Neuronal stem cell (in vitro differentiated cells): ENCODE data around the gene IRAK2.
A peak's percentile ranks its signal among the peaks of the same experiment; 100 is the strongest.

Experiments used
- DNase-seq: peaks from one replicate; pipeline ENCODE4 v3.0.0-alpha.2; 2013; ENCODE audit warnings: low spot score
- H2AFZ ChIP-seq: one replicate; pipeline ENCODE4 v1.6.1; 2013; ENCODE audit warnings: mild to moderate bottlenecking, low read length, inconsistent platforms
- H2AK5ac ChIP-seq: 2 replicates; pipeline ENCODE4 v1.6.1; 2013; ENCODE audit warnings: low read depth, mild to moderate bottlenecking, inconsistent platforms, low read length, moderate library complexity, mixed read lengths
- H2BK120ac ChIP-seq: 2 replicates; pipeline ENCODE4 v1.6.1; 2013; ENCODE audit warnings: low read depth, mild to moderate bottlenecking, inconsistent platforms, low read length, moderate library complexity, mixed read lengths
- H2BK12ac ChIP-seq: one replicate; pipeline ENCODE4 v1.6.1; 2013; ENCODE audit warnings: low read length, inconsistent platforms
- H2BK15ac ChIP-seq: 2 replicates; pipeline ENCODE4 v1.6.1; 2013; ENCODE audit warnings: mild to moderate bottlenecking, low read length, inconsistent platforms, mixed read lengths
- H2BK5ac ChIP-seq: one replicate; pipeline ENCODE4 v1.6.1; 2013; ENCODE audit warnings: inconsistent platforms, mild to moderate bottlenecking, low read length, moderate library complexity
- H3K14ac ChIP-seq: one replicate; pipeline ENCODE4 v1.6.1; 2013; ENCODE audit warnings: low read length, inconsistent platforms
- H3K18ac ChIP-seq: 2 replicates; pipeline ENCODE4 v1.6.1; 2013; ENCODE audit warnings: low read length, inconsistent platforms
- H3K23ac ChIP-seq: 2 replicates; pipeline ENCODE4 v1.6.1; 2013; ENCODE audit warnings: low read depth, mild to moderate bottlenecking, mixed read lengths, low read length, inconsistent platforms; ENCODE audit not compliant: poor library complexity
- H3K27ac ChIP-seq: replicated peaks from 3 replicates; pipeline ENCODE4 v1.5.1; 2013; ENCODE audit warnings: low read length, inconsistent platforms
- H3K27me3 ChIP-seq, 3 experiments: 2 replicates each; pipeline ENCODE4 v1.6.1; 2013; ENCODE audit warnings: low read length in 3 of 3, mild to moderate bottlenecking in 2 of 3, inconsistent platforms in 1 of 3, low read depth in 1 of 3, mixed read lengths in 1 of 3, moderate library complexity in 1 of 3; ENCODE audit not compliant: control insufficient read depth in 3 of 3, insufficient read depth in 3 of 3
- H3K36me3 ChIP-seq, 2 donors: replicated peaks in 1 of 2; 2 replicates each; pipeline ENCODE4 v1.6.1; 2013; ENCODE audit warnings: low read length in 2 of 2; ENCODE audit not compliant: control insufficient read depth in 2 of 2, insufficient read depth in 2 of 2
- H3K4ac ChIP-seq: 2 replicates; pipeline ENCODE4 v1.6.1; 2013; ENCODE audit warnings: inconsistent platforms, mild to moderate bottlenecking, low read length, moderate library complexity
- H3K4me1 ChIP-seq, 2 donors: 1 replicate in 1 of 2; 2 replicates in 1 of 2; pipeline ENCODE4 v1.6.1; 2013; ENCODE audit warnings: low read length in 2 of 2, low read depth in 1 of 2; ENCODE audit not compliant: control insufficient read depth in 2 of 2, insufficient read depth in 1 of 2
- H3K4me2 ChIP-seq: one replicate; pipeline ENCODE4 v1.6.1; 2013; ENCODE audit warnings: mild to moderate bottlenecking, low read length, inconsistent platforms; ENCODE audit not compliant: insufficient read depth, poor library complexity, severe bottlenecking
- H3K4me3 ChIP-seq, 2 donors: 2 replicates each; pipeline ENCODE4 v1.5.1; 2013; ENCODE audit warnings: low read length in 2 of 2, mild to moderate bottlenecking in 2 of 2, inconsistent platforms in 1 of 2, moderate library complexity in 1 of 2
- H3K79me1 ChIP-seq: one replicate; pipeline ENCODE4 v1.6.1; 2013; ENCODE audit warnings: low read depth, mild to moderate bottlenecking, inconsistent platforms, low read length, moderate library complexity
- H3K9ac ChIP-seq: one replicate; pipeline ENCODE4 v1.6.1; 2013; ENCODE audit warnings: mild to moderate bottlenecking, low read depth, low read length, inconsistent platforms; ENCODE audit not compliant: poor library complexity
- H3K9me3 ChIP-seq, 2 donors: replicated peaks in 1 of 2; 2 replicates each; pipeline versions ENCODE3 to v1.6.1; 2013; ENCODE audit warnings: low read length in 2 of 2, mild to moderate bottlenecking in 2 of 2, inconsistent platforms in 1 of 2, low read depth in 1 of 2, mixed read lengths in 1 of 2, moderate library complexity in 1 of 2; ENCODE audit not compliant: control insufficient read depth in 2 of 2, insufficient read depth in 1 of 2
- H4K8ac ChIP-seq: one replicate; pipeline ENCODE4 v1.6.1; 2013; ENCODE audit warnings: low read depth, mild to moderate bottlenecking, inconsistent platforms, low read length, moderate library complexity
- H4K91ac ChIP-seq: one replicate; pipeline ENCODE4 v1.6.1; 2013; ENCODE audit warnings: low read length, low read depth, mild to moderate bottlenecking, inconsistent platforms; ENCODE audit not compliant: poor library complexity
- WGBS, 2 donors: extraction: QIAGEN DNeasy Blood & Tissue Kit; methylation state at CpG; one replicate each; pipeline ENCODE4 v1.1.7; 2013; ENCODE audit warnings: missing lambda C conversion rate in 2 of 2, mixed read lengths in 1 of 2; ENCODE audit not compliant: insufficient read length in 2 of 2, insufficient replicate concordance in 1 of 2; ENCODE audit errors: extremely low coverage in 2 of 2; 5-methylcytosine and 5-hydroxymethylcytosine counted together

Gene IRAK2

DNA sequence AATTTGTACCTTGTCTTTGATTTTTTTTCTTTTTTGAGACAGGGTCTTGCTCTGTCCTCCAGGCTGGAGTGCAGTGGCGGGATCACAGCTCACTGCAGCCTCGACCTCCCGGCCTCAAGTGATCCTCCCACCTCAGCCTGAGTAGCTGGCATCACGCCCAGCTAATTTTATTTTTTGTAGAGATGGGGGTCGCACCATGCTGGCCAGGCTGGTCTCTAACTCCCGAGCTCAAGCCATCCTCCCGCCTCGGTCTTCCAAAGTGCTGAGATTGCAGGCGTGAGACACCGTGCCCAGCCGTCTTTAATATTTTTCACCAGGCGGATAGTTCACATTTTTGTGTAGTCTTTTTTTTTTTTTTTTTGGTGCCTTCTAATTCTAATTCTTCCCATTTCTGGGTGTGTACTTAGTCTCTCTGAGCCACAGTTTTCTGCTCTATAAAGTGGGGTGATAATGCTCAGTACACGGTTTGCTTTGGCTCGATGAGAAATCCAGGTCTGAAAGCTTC, 83.0 kb downstream of the IRAK2 start:
- WGBS, 2 donors: no CpG with 5 or more reads among the region's 14 CpGs
- Histone ChIP-seq H3K27me3 (no peaks in the 10 kb centered on the region), H3K27ac (no peak overlapping the region), H2BK120ac (no peak overlapping the region), H3K14ac (no peak overlapping the region), H3K4me3 (peak overlapping the region; percentile 23 to 93), H2BK12ac (no peak overlapping the region), H2BK5ac (no peak overlapping the region), H3K9ac (peak overlapping the region; percentile 30), H2BK15ac (no peak overlapping the region), H3K18ac (no peak overlapping the region), H3K23ac (peak overlapping the region; percentile 44), H2AK5ac (no peak overlapping the region), H4K8ac (no peak overlapping the region), H3K9me3 (peaks cover 3 to 18% of the 10 kb centered on the region in 2 donors), H3K4ac (no peak overlapping the region), H3K4me1 (peaks cover 0 to 11% of the 10 kb centered on the region in 2 donors), H3K79me1 (peaks cover 3% of the 10 kb centered on the region), H4K91ac (no peak overlapping the region), H3K4me2 (peak overlapping the region; percentile 48), H3K36me3 (peaks cover 5 to 26% of the 10 kb centered on the region in 2 donors), H2AFZ (peak overlapping the region; percentile 88)
- DNase-seq: no peak

DNA sequence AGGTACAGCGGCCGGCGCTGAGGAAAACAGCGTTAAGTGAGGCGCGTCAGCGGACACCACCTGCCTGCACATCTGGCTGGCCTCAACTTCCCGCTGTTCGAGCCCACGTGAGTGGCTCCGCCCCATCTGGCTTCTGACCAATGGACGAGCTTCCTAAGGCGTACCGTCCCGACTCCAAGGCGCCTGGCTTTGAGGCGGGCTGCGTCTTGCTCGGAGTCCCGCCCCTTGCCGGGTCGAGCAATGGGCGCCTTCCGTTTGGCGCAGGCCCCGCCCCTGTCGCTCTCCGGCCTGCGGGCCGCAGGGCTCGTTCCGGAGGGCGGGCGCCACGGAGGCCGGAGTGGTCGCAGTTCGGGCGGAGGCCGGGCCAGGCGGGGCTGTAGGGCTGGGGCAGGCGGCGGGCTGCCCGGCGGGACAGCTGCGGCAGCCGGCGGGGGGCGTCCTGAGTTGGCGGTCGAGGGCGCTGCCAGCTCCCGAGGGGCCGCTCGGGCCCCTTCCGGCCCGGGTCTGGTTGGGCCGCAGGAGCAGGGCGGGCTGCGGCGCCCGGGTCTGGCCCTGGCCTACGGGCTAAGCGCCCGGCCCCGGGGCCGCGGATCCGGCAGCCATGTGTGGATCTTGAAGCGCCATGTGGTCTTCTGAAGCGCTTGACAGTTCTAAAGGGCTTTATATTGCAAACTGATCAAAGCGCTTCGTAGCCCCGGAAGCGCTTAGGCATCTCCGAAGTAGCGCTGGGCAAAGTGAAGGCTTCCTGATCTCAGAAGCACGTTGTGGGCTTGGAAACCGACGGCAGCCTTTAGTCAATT, 83.7 kb downstream of the IRAK2 start, which contains the start of gene TATDN2:
TSS of gene TATDN2 (plus strand) at position 276 of the 800 bp plus-strand sequence. CDS start 742 bp downstream, outside the sequence.
- Histone ChIP-seq H2BK15ac (peak within 1 kb of the TSS; percentile 38), H3K9me3 (peaks cover 3 to 18% of the 10 kb centered on the region in 2 donors), H2BK12ac (no peak within 1 kb of the TSS), H3K18ac (peak within 1 kb of the TSS; percentile 89), H4K91ac (no peak within 1 kb of the TSS), H3K4me1 (peaks cover 0 to 11% of the 10 kb centered on the region in 2 donors), H3K4ac (no peak within 1 kb of the TSS), H3K27me3 (no peaks in the 10 kb centered on the region), H3K23ac (peak within 1 kb of the TSS; percentile 67), H3K14ac (peak within 1 kb of the TSS; percentile 94), H2BK5ac (no peak within 1 kb of the TSS), H3K9ac (peak within 1 kb of the TSS; percentile 91), H4K8ac (no peak within 1 kb of the TSS), H3K27ac (no peak within 1 kb of the TSS), H3K4me2 (peak within 1 kb of the TSS; percentile 91), H2AFZ (peak within 1 kb of the TSS; percentile 88), H2BK120ac (no peak within 1 kb of the TSS), H2AK5ac (peak within 1 kb of the TSS; percentile 78), H3K4me3 (peak within 1 kb of the TSS; percentile 73 to 93), H3K79me1 (peaks cover 3% of the 10 kb centered on the region), H3K36me3 (peaks cover 8 to 31% of the 10 kb centered on the region in 2 donors)
- WGBS, 2 donors: no CpG with 5 or more reads among the region's 80 CpGs
- DNase-seq: peak; percentile 83

DNA sequence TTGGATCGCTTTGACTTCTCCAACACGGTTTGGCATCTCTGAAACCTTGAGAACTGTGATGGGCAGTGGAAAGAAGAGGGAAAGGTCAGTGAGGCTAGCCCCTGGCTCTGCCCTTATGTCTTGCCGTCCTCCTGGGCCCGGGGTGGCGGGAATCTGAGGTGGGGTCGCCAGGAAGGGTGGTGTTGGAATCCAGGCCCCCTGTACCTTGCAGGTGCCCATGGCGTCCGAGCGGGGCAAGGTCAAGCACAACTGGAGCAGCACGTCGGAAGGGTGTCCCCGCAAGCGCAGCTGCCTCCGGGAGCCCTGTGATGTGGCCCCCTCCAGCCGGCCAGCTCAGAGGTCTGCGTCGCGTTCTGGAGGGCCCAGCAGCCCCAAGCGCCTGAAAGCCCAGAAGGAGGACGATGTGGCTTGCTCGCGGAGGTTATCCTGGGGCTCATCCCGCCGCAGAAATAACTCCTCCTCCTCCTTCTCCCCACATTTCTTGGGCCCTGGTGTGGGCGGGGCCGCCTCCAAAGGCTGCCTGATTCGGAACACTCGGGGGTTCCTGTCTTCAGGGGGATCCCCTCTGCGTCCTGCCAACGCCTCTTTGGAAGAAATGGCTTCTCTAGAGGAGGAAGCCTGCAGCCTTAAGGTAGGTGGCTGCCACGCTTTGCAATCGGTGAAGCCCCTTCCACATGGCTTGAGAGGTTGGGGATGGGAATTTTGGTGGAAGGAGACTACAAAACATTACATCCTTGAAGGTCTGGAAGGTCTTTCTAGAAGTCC, 84.4 kb downstream of the IRAK2 start:
- DNase-seq: peak; percentile 18
- Histone ChIP-seq H3K14ac (peak overlapping the region; percentile 94), H3K27ac (no peak overlapping the region), H2BK15ac (peak overlapping the region; percentile 38), H3K9me3 (peaks cover 0 to 18% of the 10 kb centered on the region in 2 donors), H4K91ac (no peak overlapping the region), H2BK120ac (no peak overlapping the region), H4K8ac (no peak overlapping the region), H3K23ac (peak overlapping the region; percentile 67), H3K4me1 (peaks cover 0 to 11% of the 10 kb centered on the region in 2 donors), H2BK12ac (no peak overlapping the region), H3K9ac (peak overlapping the region; percentile 91), H2AK5ac (peak overlapping the region; percentile 78), H3K4ac (no peak overlapping the region), H3K4me3 (peak overlapping the region; percentile 73 to 93), H3K36me3 (peaks cover 11 to 39% of the 10 kb centered on the region in 2 donors), H3K4me2 (peak overlapping the region; percentile 91), H3K79me1 (peaks cover 3% of the 10 kb centered on the region), H3K18ac (peak overlapping the region; percentile 89), H2BK5ac (no peak overlapping the region), H2AFZ (peak overlapping the region; percentile 88), H3K27me3 (no peaks in the 10 kb centered on the region)
- WGBS, 2 donors: no CpG with 5 or more reads among the region's 32 CpGs
